DND-41 (cell line): ENCODE measurements around the gene ENPP4.

Experiments
- ATAC-seq: fragments of 200-7000 bp; cut with Tn5 transposase; 3 replicates; pipeline ENCODE4 v1.9.1; 2021; ENCODE audit warnings: low read depth; ENCODE audit not compliant: insufficient read depth
- DNase-seq: peaks from one replicate; pipeline ENCODE4 v3.0.0-alpha.2; 2020
- H2AFZ ChIP-seq: 2 replicates; pipeline ENCODE4 v1.6.0; 2012; ENCODE audit warnings: low read depth, low read length
- H3K27ac ChIP-seq: 2 replicates; pipeline ENCODE4 v1.5.1; 2012; ENCODE audit warnings: low read length, inconsistent platforms
- H3K27me3 ChIP-seq: fragments of 200-600 bp; sonication (generic); 2 replicates; pipeline ENCODE4 v1.6.0; 2012; ENCODE audit warnings: low read length, mild to moderate bottlenecking, inconsistent platforms; ENCODE audit not compliant: insufficient read depth, poor library complexity
- H3K36me3 ChIP-seq: 2 replicates; pipeline ENCODE4 v1.5.1; 2012; ENCODE audit warnings: low read length, inconsistent platforms; ENCODE audit not compliant: insufficient read depth
- H3K4me1 ChIP-seq: 2 replicates; pipeline ENCODE4 v1.5.1; 2012; ENCODE audit warnings: mild to moderate bottlenecking, low read length; ENCODE audit not compliant: insufficient read depth
- H3K4me2 ChIP-seq: 2 replicates; pipeline ENCODE4 v1.6.0; 2012; ENCODE audit warnings: mild to moderate bottlenecking, moderate library complexity, low read length, inconsistent platforms; ENCODE audit not compliant: insufficient read depth
- H3K4me3 ChIP-seq, 2 experiments: fragments of 200-600 bp in 1 of 2; shearing (Covaris generic) in 1 of 2; 2 replicates each; pipeline ENCODE4 v1.5.1; 2012 to 2016; ENCODE audit warnings: inconsistent platforms in 2 of 2, low read length in 2 of 2, mild to moderate bottlenecking in 2 of 2, low read depth in 1 of 2, moderate library complexity in 1 of 2
- H3K79me2 ChIP-seq: 2 replicates; pipeline ENCODE4 v1.6.0; 2012; ENCODE audit warnings: low read length, inconsistent platforms; ENCODE audit not compliant: insufficient read depth
- H3K9ac ChIP-seq: 2 replicates; pipeline ENCODE4 v1.6.0; 2012; ENCODE audit warnings: low read depth, mild to moderate bottlenecking, inconsistent platforms, low read length, moderate library complexity
- H3K9me3 ChIP-seq: 2 replicates; pipeline ENCODE4 v1.5.1; 2012; ENCODE audit warnings: low read length, moderate library complexity, mild to moderate bottlenecking, inconsistent platforms; ENCODE audit not compliant: insufficient read depth, severe bottlenecking
- H4K20me1 ChIP-seq: 2 replicates; pipeline ENCODE4 v1.6.0; 2012; ENCODE audit warnings: low read length; ENCODE audit not compliant: insufficient read depth
- CTCF ChIP-seq: IDR thresholded peaks from 2 replicates; pipeline ENCODE4 v1.5.1; 2012; ENCODE audit warnings: borderline replicate concordance, low read length, moderate library complexity, mild to moderate bottlenecking; ENCODE audit not compliant: poor library complexity, severe bottlenecking; ENCODE audit errors: extremely low read depth
- EZH2 ChIP-seq: IDR thresholded peaks from 3 replicates; pipeline ENCODE4 v1.6.1; 2012; ENCODE audit warnings: borderline replicate concordance, low read depth, mild to moderate bottlenecking, moderate library complexity, low read length, inconsistent platforms; ENCODE audit not compliant: severe bottlenecking

Gene ENPP4

GRCh38 chr6:46103441-46104115 lies 26.2 kb upstream of the ENPP4 start:
- Histone ChIP-seq H3K9ac (no peak overlapping the region), H3K4me3 (no peak overlapping the region), H2AFZ (no peak overlapping the region), H3K9me3 (peaks cover 3% of the 10 kb centered on the region), H4K20me1 (no peaks in the 10 kb centered on the region), H3K27ac (no peak overlapping the region), H3K36me3 (no peaks in the 10 kb centered on the region), H3K4me2 (no peak overlapping the region), H3K27me3 (no peaks in the 10 kb centered on the region), H3K79me2 (no peaks in the 10 kb centered on the region), H3K4me1 (no peaks in the 10 kb centered on the region)
- no peak for DNase-seq
- no peak for TF ChIP-seq EZH2
- TF ChIP-seq CTCF = peak; percentile 19
- no peak for ATAC-seq

- H3K9ac ChIP-seq = no peak overlapping the region
- no peaks in the 10 kb centered on the region for H3K4me1 ChIP-seq
- no peaks in the 10 kb centered on the region for H3K36me3 ChIP-seq
- H2AFZ ChIP-seq = no peak overlapping the region
- H3K27ac ChIP-seq = no peak overlapping the region
- no peak overlapping the region for H3K4me3 ChIP-seq
- H3K9me3 ChIP-seq = peaks cover 3% of the 10 kb centered on the region
- no peak for TF ChIP-seq EZH2
- no peak for TF ChIP-seq CTCF
- no peak overlapping the region for H3K4me2 ChIP-seq
- no peaks in the 10 kb centered on the region for H4K20me1 ChIP-seq
- ATAC-seq (no peak), DNase-seq (no peak)
- H3K79me2 ChIP-seq = no peaks in the 10 kb centered on the region
- no peaks in the 10 kb centered on the region for H3K27me3 ChIP-seq
These were observed 25.6 kb upstream of the ENPP4 start for GRCh38 chr6:46104209-46104608.

- Histone ChIP-seq H3K4me2 (no peak overlapping the region), H3K79me2 (no peaks in the 10 kb centered on the region), H2AFZ (no peak overlapping the region), H3K9me3 (peaks cover 3% of the 10 kb centered on the region), H3K4me1 (no peaks in the 10 kb centered on the region), H3K27ac (no peak overlapping the region), H4K20me1 (no peaks in the 10 kb centered on the region), H3K9ac (no peak overlapping the region), H3K4me3 (no peak overlapping the region), H3K27me3 (no peaks in the 10 kb centered on the region), H3K36me3 (no peaks in the 10 kb centered on the region)
- ATAC-seq = no peak
- no peak for DNase-seq
- TF ChIP-seq CTCF (no peak), EZH2 (no peak)
These were observed 24.2 kb upstream of the ENPP4 start for GRCh38 chr6:46105568-46105967.

GRCh38 chr6:46113370-46113769 lies 16.4 kb upstream of the ENPP4 start:
- no peaks in the 10 kb centered on the region for H4K20me1 ChIP-seq
- no peaks in the 10 kb centered on the region for H3K4me1 ChIP-seq
- H3K9ac ChIP-seq = no peak overlapping the region
- TF ChIP-seq CTCF (no peak), EZH2 (no peak)
- no peaks in the 10 kb centered on the region for H3K9me3 ChIP-seq
- H3K36me3 ChIP-seq = no peaks in the 10 kb centered on the region
- H3K79me2 ChIP-seq = no peaks in the 10 kb centered on the region
- H3K4me3 ChIP-seq = no peak overlapping the region
- no peak overlapping the region for H3K4me2 ChIP-seq
- H3K27me3 ChIP-seq = no peaks in the 10 kb centered on the region
- no peak overlapping the region for H2AFZ ChIP-seq
- ATAC-seq = no peak
- DNase-seq = no peak
- no peak overlapping the region for H3K27ac ChIP-seq
